NOMO-1 treated with DMSO at 0.1 percent for 48 hours (cell line): ENCODE results near the gene IL10RB.
A peak's percentile ranks its signal among the peaks of the same experiment; 100 is the strongest.

Experiments
- DNase-seq: peaks from one replicate; lab custom pipeline; 2025; ENCODE audit not compliant: unreplicated experiment; lab: John Stamatoyannopoulos, UW

Gene IL10RB

DNA sequence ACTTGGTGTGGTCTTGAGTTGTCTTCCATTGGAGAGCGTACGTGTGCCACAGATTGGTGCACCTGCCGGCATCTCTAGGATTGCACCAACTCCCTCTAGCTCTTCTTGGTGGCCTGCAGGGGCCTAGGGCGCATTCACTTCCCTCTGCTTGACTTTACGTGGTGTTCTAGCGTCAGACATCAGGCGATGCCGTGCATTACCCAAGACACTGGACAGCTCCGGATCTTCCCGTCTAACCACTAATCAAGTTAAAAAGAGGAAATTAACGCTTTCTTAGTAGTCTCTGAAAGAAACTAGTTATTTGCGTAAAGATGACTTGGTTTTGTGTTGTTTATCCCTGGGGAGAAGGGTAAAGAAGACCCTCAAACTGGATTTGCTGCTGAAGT lies 510 bp upstream of the IL10RB start:
- DNase-seq = peak; percentile 99

- DNase-seq = no peak
These were observed 595 bp downstream of the IL10RB start for GRCh38 chr21:33266789-33267135.

DNA sequence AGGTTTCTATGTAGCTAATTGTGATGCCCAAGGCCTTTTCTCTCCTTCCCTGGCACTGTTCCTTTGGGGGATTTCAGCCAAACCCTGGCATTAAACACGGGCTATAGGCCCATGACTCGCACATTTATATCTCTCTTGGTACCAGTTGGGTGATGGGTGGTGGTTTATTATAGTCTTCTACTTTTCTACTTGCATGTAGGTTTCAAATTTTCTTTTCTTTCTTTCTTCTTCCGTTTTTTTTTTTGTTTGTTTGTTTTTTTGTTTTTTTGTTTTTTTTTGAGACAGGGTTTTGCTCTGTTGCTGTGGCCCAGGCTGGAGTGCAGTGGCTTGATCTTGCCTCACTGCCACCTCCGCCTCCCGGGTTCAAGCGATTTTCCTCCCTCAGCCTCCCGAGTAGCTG lies 1.1 kb downstream of the IL10RB start:
- no peak for DNase-seq

- DNase-seq = no peak
These were observed 2.2 kb downstream of the IL10RB start for GRCh38 chr21:33268393-33268736.

GRCh38 chr21:33268737-33269441 lies 2.7 kb downstream of the IL10RB start:
- no peak for DNase-seq

- DNase-seq = no peak
These were observed 4.8 kb downstream of the IL10RB start for GRCh38 chr21:33270986-33271385.

GRCh38 chr21:33273044-33273443 lies 6.9 kb downstream of the IL10RB start:
- no peak for DNase-seq

GRCh38 chr21:33278721-33279120 lies 12.6 kb downstream of the IL10RB start:
- DNase-seq = no peak

GRCh38 chr21:33279330-33279820 lies 13.2 kb downstream of the IL10RB start:
- DNase-seq = no peak

DNA sequence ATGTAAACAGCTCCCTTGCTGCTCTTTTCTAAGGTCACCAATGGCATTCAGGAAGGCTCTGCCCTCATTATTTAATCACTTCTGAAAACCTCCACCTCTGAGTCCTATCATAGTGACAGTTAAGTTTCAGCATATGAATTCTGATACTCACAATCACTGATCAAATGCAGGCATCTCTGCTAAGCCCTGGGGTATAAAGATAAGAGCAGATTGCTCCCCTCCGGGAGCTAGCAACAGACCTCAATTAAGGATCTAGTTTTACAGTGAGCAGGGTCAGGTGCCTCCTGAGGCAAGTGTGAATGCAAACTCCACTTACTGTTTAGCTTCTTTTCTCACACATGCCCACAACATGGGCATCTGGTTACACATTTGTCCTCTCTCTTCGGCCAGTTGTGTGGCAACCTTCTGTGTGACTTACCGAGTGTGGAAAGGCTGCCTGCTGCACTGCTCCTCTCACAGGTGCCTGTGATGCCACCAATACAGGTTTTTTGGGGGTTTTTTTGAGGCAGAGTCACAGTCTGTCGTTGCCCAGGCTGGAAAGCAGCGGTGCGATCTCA lies 15.0 kb downstream of the IL10RB start:
- no peak for DNase-seq

DNA sequence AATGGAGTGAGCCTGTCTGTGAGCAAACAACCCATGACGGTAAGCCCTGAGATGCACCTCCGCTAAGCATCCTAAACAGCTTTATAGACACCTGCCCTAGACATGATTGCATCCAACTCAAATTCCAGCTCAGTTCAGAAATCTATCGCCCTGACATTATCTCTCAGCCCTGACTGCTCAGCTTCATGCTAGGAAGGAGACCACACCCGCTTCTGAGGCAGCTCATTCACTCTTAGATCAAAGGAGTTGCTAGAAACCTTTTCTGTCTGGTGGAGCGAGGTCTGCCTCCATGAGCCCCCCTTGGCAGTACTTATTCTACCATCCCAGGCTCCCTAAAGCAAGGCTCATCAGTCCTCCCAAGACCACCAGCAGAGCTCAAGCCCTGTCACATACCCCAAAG lies 17.0 kb downstream of the IL10RB start:
- no peak for DNase-seq

GRCh38 chr21:33286076-33286475 lies 19.9 kb downstream of the IL10RB start:
- no peak for DNase-seq

DNA sequence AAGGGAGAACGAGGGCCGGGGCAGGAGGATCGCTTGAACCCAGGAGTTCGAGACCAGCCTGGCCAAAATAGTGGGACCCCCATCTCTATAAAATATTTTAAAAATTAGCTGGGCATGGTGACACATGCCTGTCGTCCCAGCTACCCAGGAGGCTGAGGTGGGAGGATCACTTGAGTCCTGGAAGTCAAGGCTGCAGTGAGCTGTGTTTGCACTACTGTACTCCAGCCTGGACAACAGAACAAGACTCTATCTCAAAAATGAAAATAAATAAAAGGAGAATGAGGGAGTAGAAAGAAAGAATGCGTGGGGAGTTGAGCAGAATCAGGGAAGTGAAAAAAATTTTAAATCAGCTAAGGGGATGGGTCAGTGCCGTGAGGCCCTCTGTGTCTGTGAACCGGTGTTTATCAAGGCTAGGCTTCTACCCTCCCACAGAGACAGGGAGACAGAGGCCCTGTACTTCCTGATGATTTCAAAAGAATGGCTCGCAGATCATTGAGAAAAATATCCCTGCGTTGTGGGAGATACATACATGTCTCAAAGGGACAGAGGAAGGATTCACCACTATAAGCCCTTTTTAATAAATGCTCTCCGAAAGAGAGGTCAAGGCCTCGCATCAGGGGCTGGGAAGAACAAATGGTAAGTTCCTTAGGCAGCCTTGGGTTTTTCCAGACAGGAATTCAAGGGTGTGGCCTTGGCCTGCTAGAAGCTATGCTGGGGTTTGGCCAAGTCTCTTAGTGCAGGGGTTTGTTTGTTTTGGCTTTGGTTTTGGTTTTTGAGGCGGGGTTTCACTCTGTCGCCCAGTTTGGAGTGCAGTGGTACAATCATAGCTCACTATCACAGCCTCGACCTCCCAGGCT lies 20.7 kb downstream of the IL10RB start:
- DNase-seq = no peak

- no peak for DNase-seq
These were observed 23.1 kb downstream of the IL10RB start for GRCh38 chr21:33289199-33289819.

- no peak for DNase-seq
These were observed 24.3 kb downstream of the IL10RB start for GRCh38 chr21:33290441-33290840.

DNA sequence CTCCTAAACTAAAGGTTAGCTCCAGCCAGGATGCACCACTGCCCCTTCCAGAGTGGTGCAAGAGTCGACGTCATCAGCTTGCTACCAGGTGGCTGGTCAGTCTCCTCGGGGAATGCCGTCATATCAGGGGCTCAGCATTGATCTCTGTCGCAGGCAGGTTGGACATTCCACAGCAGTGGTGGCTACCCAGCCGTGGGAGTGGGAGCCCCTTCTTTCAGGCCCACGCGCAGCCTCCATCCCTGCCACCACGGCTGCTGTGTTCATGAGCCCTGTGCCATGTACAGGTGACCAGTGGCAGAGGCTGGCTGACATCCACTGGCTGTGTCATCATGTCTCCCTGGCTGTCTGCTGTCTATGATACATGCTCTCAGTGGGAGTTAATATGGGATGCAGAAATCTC lies 25.5 kb downstream of the IL10RB start:
- DNase-seq = no peak

DNA sequence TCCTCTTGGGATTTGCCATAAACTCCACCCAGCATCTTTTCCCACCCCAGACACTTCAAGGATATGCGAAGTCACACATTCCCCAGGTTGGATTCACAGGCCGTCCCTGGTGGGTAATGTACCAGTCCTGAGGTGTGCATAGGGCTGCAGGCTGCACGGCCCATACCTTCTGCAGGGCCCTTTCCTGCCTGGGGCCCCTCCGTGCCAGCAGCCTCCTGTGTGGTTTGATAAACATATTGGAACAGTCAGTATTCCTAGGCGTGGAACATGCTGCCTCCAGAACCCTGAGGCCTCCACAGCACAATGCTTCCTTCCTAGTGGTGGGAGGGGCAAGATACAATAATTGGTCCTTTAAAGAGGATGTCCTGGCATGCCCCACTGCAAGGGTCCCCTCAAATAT lies 26.6 kb downstream of the IL10RB start:
- no peak for DNase-seq

- no peak for DNase-seq
These were observed 27.0 kb downstream of the IL10RB start for GRCh38 chr21:33293136-33293535.

GRCh38 chr21:33293811-33294216 lies 27.6 kb downstream of the IL10RB start:
- DNase-seq = no peak

- DNase-seq = no peak
These were observed 30.0 kb downstream of the IL10RB start for GRCh38 chr21:33296156-33296555.

- DNase-seq = peak; percentile 75
These were observed 33.1 kb downstream of the IL10RB start for GRCh38 chr21:33299181-33299752.
